H1 (cell line): ENCODE data around the gene RGS6. TPM values are rescaled to one million over a fixed set of nuclear protein-coding genes. Genes with fewer than 3 reads are reported as not detected.

Source experiments
- CTCF ChIA-PET: fragments of 300-600 bp; sonication (Branson Sonifier 250); formaldehyde crosslinking; loops from one replicate; lab custom pipeline; 2021; ENCODE audit not compliant: partially characterized antibody; lab: Charles Lee
- POLR2A ChIA-PET: fragments of 300-600 bp; sonication (Branson Sonifier 250); formaldehyde crosslinking; loops from one replicate; lab custom pipeline; 2021; ENCODE audit warnings: inconsistent platforms; ENCODE audit not compliant: partially characterized antibody; lab: Charles Lee
- DNase-seq, 2 experiments: peaks; one replicate each; pipeline versions ENCODE4 v3.0.0 to v3.0.0-alpha.2; 2010 to 2022; ENCODE audit warnings: low spot score in 2 of 2, low read depth in 1 of 2, mixed read lengths in 1 of 2
- FAIRE-seq: peaks from 2 replicates; lab custom pipeline; 2011; peaks lifted over from hg19 to GRCh38; lab: Jason Lieb, UNC
- H2AFZ ChIP-seq: 2 replicates; pipeline ENCODE4 v1.8.1; 2012; ENCODE audit warnings: low read length, inconsistent platforms
- H2AK5ac ChIP-seq: 2 replicates; pipeline ENCODE4 v1.6.1; 2013; ENCODE audit warnings: low read depth, low read length
- H2BK120ac ChIP-seq: replicated peaks from 2 replicates; pipeline ENCODE3; 2013; ENCODE audit warnings: low read depth, low read length, inconsistent platforms
- H2BK12ac ChIP-seq: 2 replicates; pipeline ENCODE4 v1.6.1; 2013; ENCODE audit warnings: low read depth, low read length
- H2BK15ac ChIP-seq: 2 replicates; pipeline ENCODE4 v1.6.1; 2013; ENCODE audit warnings: low read length
- H2BK20ac ChIP-seq: 2 replicates; pipeline ENCODE4 v1.6.1; 2013; ENCODE audit warnings: low read length
- H2BK5ac ChIP-seq: 2 replicates; pipeline ENCODE4 v1.6.1; 2013; ENCODE audit warnings: low read depth, low read length
- H3K14ac ChIP-seq: 2 replicates; pipeline ENCODE4 v1.6.1; 2013; ENCODE audit warnings: inconsistent platforms; ENCODE audit not compliant: insufficient read length
- H3K18ac ChIP-seq: 2 replicates; pipeline ENCODE4 v1.6.1; 2013; ENCODE audit warnings: low read length; ENCODE audit errors: extremely low read depth
- H3K23ac ChIP-seq: 2 replicates; pipeline ENCODE4 v1.6.1; 2013; ENCODE audit warnings: inconsistent platforms; ENCODE audit not compliant: insufficient read length
- H3K23me2 ChIP-seq: 2 replicates; pipeline ENCODE4 v1.6.1; 2013; ENCODE audit warnings: low read depth, low read length
- H3K27ac ChIP-seq: 2 replicates; pipeline ENCODE4 v1.6.1; 2011; ENCODE audit warnings: low read depth, low read length, inconsistent platforms
- H3K27me3 ChIP-seq, 4 experiments: replicated peaks in 1 of 4; 1 replicate in 1 of 4; 2 replicates in 3 of 4; pipeline versions ENCODE4 v1.6.1 to v1.8.1; 2011 to 2013; ENCODE audit warnings: low read length in 3 of 4, mild to moderate bottlenecking in 3 of 4, inconsistent platforms in 2 of 4, mixed read lengths in 2 of 4, moderate library complexity in 1 of 4; ENCODE audit not compliant: control insufficient read depth in 3 of 4, insufficient read depth in 3 of 4; ENCODE audit errors: extremely low read depth in 1 of 4
- H3K36me3 ChIP-seq, 4 experiments: 2 replicates each; pipeline versions ENCODE4 v1.6.1 to v1.8.1; 2011 to 2013; ENCODE audit warnings: mild to moderate bottlenecking in 4 of 4, low read length in 3 of 4, moderate library complexity in 2 of 4, control low read depth in 1 of 4, inconsistent platforms in 1 of 4; ENCODE audit not compliant: insufficient read depth in 4 of 4, control insufficient read depth in 2 of 4
- H3K4ac ChIP-seq: replicated peaks from 2 replicates; pipeline ENCODE3; 2013; ENCODE audit warnings: low read length, low read depth, mixed read lengths, inconsistent platforms; ENCODE audit not compliant: insufficient read length
- H3K4me1 ChIP-seq, 4 experiments: replicated peaks in 1 of 4; 1 replicate in 1 of 4; 2 replicates in 3 of 4; pipeline versions ENCODE4 v1.6.1 to v1.8.1; 2011 to 2013; ENCODE audit warnings: low read length in 3 of 4, inconsistent platforms in 2 of 4, mixed read lengths in 1 of 4; ENCODE audit not compliant: insufficient read depth in 4 of 4, control insufficient read depth in 3 of 4
- H3K4me2 ChIP-seq, 2 experiments: 2 replicates each; pipeline versions ENCODE4 v1.6.1 to v1.8.1; 2011 to 2013; ENCODE audit warnings: low read depth in 2 of 2, low read length in 2 of 2, control low read depth in 1 of 2, inconsistent platforms in 1 of 2, mild to moderate bottlenecking in 1 of 2; ENCODE audit not compliant: insufficient read depth in 1 of 2
- H3K4me3 ChIP-seq, 4 experiments: fragments of 200-600, 300-600 bp in 1 of 4; sonication (generic), shearing (Covaris generic), sonication (Bioruptor Twin) in 1 of 4; 2 replicates each; pipeline versions ENCODE4 v1.5.1 to v1.8.1; 2011 to 2016; ENCODE audit warnings: low read length in 4 of 4, low read depth in 3 of 4, control low read depth in 2 of 4, inconsistent platforms in 2 of 4, mild to moderate bottlenecking in 2 of 4, mixed read lengths in 1 of 4, moderate library complexity in 1 of 4; ENCODE audit not compliant: insufficient read depth in 2 of 4; ENCODE audit errors: extremely low read depth in 1 of 4
- H3K56ac ChIP-seq: replicated peaks from 2 replicates; pipeline ENCODE3; 2013; ENCODE audit warnings: low read depth, mild to moderate bottlenecking, mixed read lengths, low read length, inconsistent platforms; ENCODE audit not compliant: insufficient read length
- H3K79me1 ChIP-seq: 2 replicates; pipeline ENCODE4 v1.6.1; 2013; ENCODE audit warnings: low read depth, low read length, control low read depth
- H3K79me2 ChIP-seq, 2 experiments: 2 replicates each; pipeline versions ENCODE4 v1.6.1 to v1.8.1; 2012 to 2013; ENCODE audit warnings: low read length in 2 of 2, mild to moderate bottlenecking in 2 of 2, inconsistent platforms in 1 of 2; ENCODE audit not compliant: insufficient read depth in 2 of 2, control insufficient read depth in 1 of 2
- H3K9ac ChIP-seq, 4 experiments: replicated peaks in 1 of 4; 1 replicate in 1 of 4; 2 replicates in 3 of 4; pipeline versions ENCODE4 v1.6.1 to v1.8.1; 2011 to 2013; ENCODE audit warnings: low read depth in 3 of 4, low read length in 3 of 4, control low read depth in 2 of 4, mild to moderate bottlenecking in 2 of 4, moderate library complexity in 2 of 4, inconsistent platforms in 1 of 4; ENCODE audit errors: extremely low read depth in 1 of 4
- H3K9me3 ChIP-seq, 2 experiments: 2 replicates each; pipeline versions ENCODE4 v1.6.1 to v1.8.1; 2012 to 2013; ENCODE audit warnings: mild to moderate bottlenecking in 2 of 2, moderate library complexity in 2 of 2, control low read depth in 1 of 2, inconsistent platforms in 1 of 2, low read depth in 1 of 2, low read length in 1 of 2, mixed read lengths in 1 of 2; ENCODE audit not compliant: insufficient read depth in 2 of 2
- H4K20me1 ChIP-seq, 2 experiments: replicated peaks in 1 of 2; 2 replicates each; pipeline versions ENCODE3 to v1.8.1; 2011 to 2013; ENCODE audit warnings: inconsistent platforms in 2 of 2, low read length in 2 of 2, mild to moderate bottlenecking in 1 of 2; ENCODE audit not compliant: insufficient read depth in 2 of 2, control insufficient read depth in 1 of 2
- H4K5ac ChIP-seq: 2 replicates; pipeline ENCODE4 v1.6.1; 2013; ENCODE audit warnings: low read length, low read depth, mixed read lengths, inconsistent platforms; ENCODE audit not compliant: insufficient read length
- H4K8ac ChIP-seq: 2 replicates; pipeline ENCODE4 v1.8.0; 2013; ENCODE audit warnings: mild to moderate bottlenecking, moderate library complexity, low read length, inconsistent platforms; ENCODE audit not compliant: insufficient read depth; ENCODE audit errors: extremely low read depth
- H4K91ac ChIP-seq: replicated peaks from 2 replicates; pipeline ENCODE3; 2013; ENCODE audit warnings: low read length, mixed read lengths, inconsistent platforms; ENCODE audit not compliant: insufficient read length
- ASH2L ChIP-seq: fragments of 200-600, 300-600 bp; sonication (generic); IDR thresholded peaks from one replicate; pipeline ENCODE4 v1.7.1; 2017; ENCODE audit warnings: low read length
- BRCA1 ChIP-seq: IDR thresholded peaks from 2 replicates; pipeline ENCODE4 v1.6.1; 2012; ENCODE audit warnings: low read depth, low read length, improper control_type of control experiment
- CEBPB ChIP-seq: IDR thresholded peaks from 2 replicates; pipeline ENCODE4 v1.6.1; 2012; ENCODE audit warnings: low read depth, low read length
- CHD2 ChIP-seq: IDR thresholded peaks from 2 replicates; pipeline ENCODE4 v1.6.1; 2012; ENCODE audit warnings: low read length, improper control_type of control experiment
- CREB1 ChIP-seq: IDR thresholded peaks from 2 replicates; pipeline ENCODE4 v1.6.1; 2012; ENCODE audit warnings: inconsistent platforms
- CTCF ChIP-seq, 3 experiments: IDR thresholded peaks; 1 replicate in 2 of 3; 2 replicates in 1 of 3; pipeline versions ENCODE4 v1.5.1 to v1.6.1; 2011; ENCODE audit warnings: low read length in 3 of 3, mild to moderate bottlenecking in 3 of 3, inconsistent platforms in 2 of 3, low read depth in 1 of 3, moderate library complexity in 1 of 3; ENCODE audit not compliant: insufficient read depth in 1 of 3; ENCODE audit errors: control extremely low read depth in 1 of 3
- HDAC6 ChIP-seq: IDR thresholded peaks from one replicate; pipeline ENCODE4 v1.7.1; 2012; ENCODE audit warnings: low read depth, mild to moderate bottlenecking, inconsistent platforms, low read length, moderate library complexity
- KDM4A ChIP-seq: IDR thresholded peaks from one replicate; pipeline ENCODE4 v1.7.1; 2012; ENCODE audit warnings: low read depth, mild to moderate bottlenecking, moderate library complexity, low read length, inconsistent platforms; ENCODE audit not compliant: severe bottlenecking
- MAX ChIP-seq: IDR thresholded peaks from 2 replicates; pipeline ENCODE4 v1.6.1; 2012; ENCODE audit warnings: inconsistent platforms
- SAP30 ChIP-seq: fragments of 300-600 bp; sonication (generic); IDR thresholded peaks from 2 replicates; pipeline ENCODE4 v1.7.1; 2012; ENCODE audit warnings: low read length, moderate library complexity, mild to moderate bottlenecking, inconsistent platforms; ENCODE audit not compliant: insufficient read depth, insufficient replicate concordance
- SRF ChIP-seq: IDR thresholded peaks from 2 replicates; pipeline ENCODE4 v1.6.1; 2011; ENCODE audit warnings: mild to moderate bottlenecking, low read depth, low read length, moderate library complexity
- TEAD4 ChIP-seq: IDR thresholded peaks from 2 replicates; pipeline ENCODE4 v1.6.1; 2012; ENCODE audit warnings: low read depth, low read length, inconsistent platforms, mixed read lengths
- ZNF274 ChIP-seq: IDR thresholded peaks from 2 replicates; pipeline ENCODE4 v1.7.0; 2012; ENCODE audit warnings: low read length, borderline replicate concordance; ENCODE audit errors: extremely low read depth
- WGBS, 2 experiments: shearing (Covaris generic) in 1 of 2; methylation state at CpG; one replicate each; pipeline versions ENCODE4 v1.1.6 to v1.1.7; 2013 to 2015; ENCODE audit warnings: low lambda C conversion rate in 2 of 2, mixed read lengths in 2 of 2, inconsistent platforms in 1 of 2, low coverage in 1 of 2, missing lambda C conversion rate in 1 of 2; ENCODE audit not compliant: insufficient replicate concordance in 2 of 2, insufficient coverage in 1 of 2, insufficient read length in 1 of 2; ENCODE audit errors: extremely low coverage in 1 of 2, missing lambda C conversion rate in 1 of 2; 5-methylcytosine and 5-hydroxymethylcytosine counted together
- polyA plus RNA-seq, 7 experiments: library from polyadenylated mRNA; depleted of rRNA in 3 of 7; stranded (reverse) in 5 of 7; unstranded in 2 of 7; fragments of >200 nt in 5 of 7; fragments of 200-250 nt in 2 of 7; gene quantifications; 1 replicate in 5 of 7; 2 replicates in 1 of 7; 4 replicates in 1 of 7; pipeline versions ENCODE4 v1.2.1 to v1.2.3, GENCODE V29; 2011 to 2013; ENCODE audit warnings: missing spikeins in 2 of 7, mixed read lengths in 2 of 7
- total RNA-seq: library from RNA; stranded (reverse); fragmentation: NEBNext Ultra II Directional; extraction: Animal tissue kit (Norgen Biotek cat#: 25700); gene quantifications from 2 replicates; pipeline ENCODE4 v1.2.1, GENCODE V29; 2021

The RGS6 gene
- total and polyA plus RNA-seq, 2 of the 8 experiments (the other 6 are each of a cell fraction or from before 2014, with no cell fraction given) = 0.26 to 1.1 TPM

DNA sequence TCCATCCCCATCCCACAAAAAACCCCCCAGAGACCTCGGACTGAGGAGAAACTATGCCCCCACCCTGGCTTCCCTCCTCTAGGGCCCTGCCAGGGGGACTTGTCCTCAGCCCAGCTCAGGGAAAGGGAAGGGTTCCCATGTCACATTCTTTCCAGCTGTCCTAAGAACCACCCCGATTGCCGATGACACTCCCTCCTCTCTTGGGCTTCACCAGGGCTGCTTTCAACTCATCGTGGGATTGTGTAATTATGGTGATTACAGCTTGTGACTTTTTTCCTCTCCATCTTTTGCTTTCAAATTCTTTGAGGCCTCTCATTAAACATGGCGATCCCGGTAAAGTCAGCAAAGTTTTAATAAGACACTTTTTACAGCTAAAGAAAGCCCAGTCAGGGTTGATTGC lies 617.6 kb downstream of the RGS6 start:
- whole genome bisulfite sequencing, 2 experiments = 93% methylated on average over 6 of the region's 6 CpGs; no CpG with 5 or more reads in 1 of the 2 experiments
- no peak overlapping the region for H3K4me2 ChIP-seq
- no peak overlapping the region for H2BK12ac ChIP-seq
- H3K36me3 ChIP-seq = no peaks in the 10 kb centered on the region
- no peak overlapping the region for H4K91ac ChIP-seq
- no peak overlapping the region for H2AFZ ChIP-seq
- H3K79me2 ChIP-seq = no peaks in the 10 kb centered on the region
- no peak overlapping the region for H2AK5ac ChIP-seq
- no peak overlapping the region for H3K9ac ChIP-seq
- ChIA-PET POLR2A (no interaction called here), CTCF (interaction anchor here (0.9 to 1.4 kb wide), 4 partner anchors 9 to 398 kb away, joined by 3 read pairs; no protein-coding TSS in a partner anchor)
- DNase-seq (no peak), FAIRE-seq (no peak)
- no peak overlapping the region for H2BK120ac ChIP-seq
- H3K9me3 ChIP-seq = no peaks in the 10 kb centered on the region
- H3K4ac ChIP-seq = no peak overlapping the region
- no peak overlapping the region for H4K5ac ChIP-seq
- H3K56ac ChIP-seq = no peak overlapping the region
- no peaks in the 10 kb centered on the region for H3K79me1 ChIP-seq
- no peak overlapping the region for H2BK20ac ChIP-seq
- H3K14ac ChIP-seq = no peak overlapping the region
- H4K8ac ChIP-seq = no peak overlapping the region
- no peak overlapping the region for H3K4me3 ChIP-seq
- peaks cover under 1 to 9% (median 6%) of the 10 kb centered on the region in 4 experiments; a peak in 6 of 7 replicates for H3K4me1 ChIP-seq
- no peak overlapping the region for H2BK15ac ChIP-seq
- no peaks in the 10 kb centered on the region for H4K20me1 ChIP-seq
- H3K27me3 ChIP-seq = no peaks in the 10 kb centered on the region; a peak in 1 of 7 replicates
- H2BK5ac ChIP-seq = no peak overlapping the region
- no peak overlapping the region for H3K27ac ChIP-seq
- H3K18ac ChIP-seq = no peak overlapping the region
- H3K23me2 ChIP-seq = no peaks in the 10 kb centered on the region; the same call in 1 of the 2 replicates
- H3K23ac ChIP-seq = no peak overlapping the region
- no peak for TF ChIP-seq CEBPB
- no peak for TF ChIP-seq CHD2
- no peak for TF ChIP-seq SRF
- no peak for TF ChIP-seq ASH2L
- no peak for TF ChIP-seq KDM4A
- no peak for TF ChIP-seq HDAC6
- TF ChIP-seq ZNF274 = no peak
- TF ChIP-seq CTCF (IDR thresholded peaks at IDR 0.05; ENCODE audit: control extremely low read depth in 1 of 3, insufficient read depth in 1 of 3, low read depth in 1 of 3, low read length in 3 of 3) = no peak
- no peak for TF ChIP-seq CREB1
- no peak for TF ChIP-seq MAX
- TF ChIP-seq BRCA1 = no peak
- TF ChIP-seq SAP30 = no peak
- TF ChIP-seq TEAD4 = no peak
